IPS-20b (cell line): Measurements from ENCODE around the gene CLMN.

ENCODE experiments used
- H3K27ac ChIP-seq: one replicate; pipeline ENCODE4 v1.5.1; 2013; ENCODE audit warnings: low read length
- H3K27me3 ChIP-seq: 2 replicates; pipeline ENCODE4 v1.6.1; 2013; ENCODE audit warnings: mild to moderate bottlenecking, low read length, inconsistent platforms; ENCODE audit not compliant: insufficient read depth
- H3K36me3 ChIP-seq: 2 replicates; pipeline ENCODE4 v1.6.1; 2013; ENCODE audit warnings: low read depth, mild to moderate bottlenecking, inconsistent platforms, low read length, moderate library complexity; ENCODE audit not compliant: insufficient read depth
- H3K4me1 ChIP-seq: 2 replicates; pipeline ENCODE4 v1.6.1; 2013; ENCODE audit warnings: mild to moderate bottlenecking, control low read depth, inconsistent platforms, low read length, moderate library complexity; ENCODE audit not compliant: insufficient read depth
- H3K4me3 ChIP-seq: 2 replicates; pipeline ENCODE4 v1.5.1; 2013; ENCODE audit warnings: mild to moderate bottlenecking, low read length, inconsistent platforms
- H3K9ac ChIP-seq: 2 replicates; pipeline ENCODE4 v1.6.1; 2013; ENCODE audit warnings: low read depth, mild to moderate bottlenecking, inconsistent platforms, low read length, moderate library complexity
- H3K9me3 ChIP-seq: 2 replicates; pipeline ENCODE4 v1.6.1; 2013; ENCODE audit warnings: mild to moderate bottlenecking, low read depth, low read length, inconsistent platforms; ENCODE audit not compliant: insufficient read depth

CLMN gene

GRCh38 chr14:95354834-95355233, 35.1 kb upstream of the CLMN start:
- H3K27ac ChIP-seq = no peak overlapping the region
- no peaks in the 10 kb centered on the region for H3K4me1 ChIP-seq
- no peak overlapping the region for H3K4me3 ChIP-seq
- no peaks in the 10 kb centered on the region for H3K36me3 ChIP-seq
- no peaks in the 10 kb centered on the region for H3K9me3 ChIP-seq
- H3K27me3 ChIP-seq = no peaks in the 10 kb centered on the region
- H3K9ac ChIP-seq = no peak overlapping the region

GRCh38 chr14:95353664-95354063, 34.0 kb upstream of the CLMN start:
- no peak overlapping the region for H3K27ac ChIP-seq
- H3K36me3 ChIP-seq = no peaks in the 10 kb centered on the region
- no peaks in the 10 kb centered on the region for H3K27me3 ChIP-seq
- H3K4me1 ChIP-seq = no peaks in the 10 kb centered on the region
- no peaks in the 10 kb centered on the region for H3K9me3 ChIP-seq
- H3K4me3 ChIP-seq = no peak overlapping the region
- H3K9ac ChIP-seq = no peak overlapping the region

GRCh38 chr14:95353007-95353406, 33.3 kb upstream of the CLMN start:
- H3K36me3 ChIP-seq = no peaks in the 10 kb centered on the region
- H3K4me1 ChIP-seq = no peaks in the 10 kb centered on the region
- H3K9ac ChIP-seq = no peak overlapping the region
- no peaks in the 10 kb centered on the region for H3K9me3 ChIP-seq
- H3K4me3 ChIP-seq = no peak overlapping the region
- H3K27me3 ChIP-seq = no peaks in the 10 kb centered on the region
- no peak overlapping the region for H3K27ac ChIP-seq

GRCh38 chr14:95352481-95352880, 32.8 kb upstream of the CLMN start:
- no peaks in the 10 kb centered on the region for H3K9me3 ChIP-seq
- H3K9ac ChIP-seq = no peak overlapping the region
- H3K4me3 ChIP-seq = no peak overlapping the region
- H3K27ac ChIP-seq = no peak overlapping the region
- no peaks in the 10 kb centered on the region for H3K36me3 ChIP-seq
- H3K4me1 ChIP-seq = no peaks in the 10 kb centered on the region
- H3K27me3 ChIP-seq = no peaks in the 10 kb centered on the region

GRCh38 chr14:95349241-95349640, 29.5 kb upstream of the CLMN start:
- no peaks in the 10 kb centered on the region for H3K9me3 ChIP-seq
- H3K4me1 ChIP-seq = no peaks in the 10 kb centered on the region
- H3K4me3 ChIP-seq = no peak overlapping the region
- H3K36me3 ChIP-seq = no peaks in the 10 kb centered on the region
- no peak overlapping the region for H3K27ac ChIP-seq
- H3K27me3 ChIP-seq = no peaks in the 10 kb centered on the region
- no peak overlapping the region for H3K9ac ChIP-seq

- Histone ChIP-seq H3K4me3 (no peak overlapping the region), H3K4me1 (no peaks in the 10 kb centered on the region), H3K9ac (no peak overlapping the region), H3K27ac (no peak overlapping the region), H3K36me3 (no peaks in the 10 kb centered on the region), H3K9me3 (no peaks in the 10 kb centered on the region), H3K27me3 (no peaks in the 10 kb centered on the region)
These were observed 28.8 kb upstream of the CLMN start for GRCh38 chr14:95348395-95349080.

- no peak overlapping the region for H3K27ac ChIP-seq
These were observed 27.1 kb upstream of the CLMN start for GRCh38 chr14:95346820-95347219.

GRCh38 chr14:95346266-95346665, 26.6 kb upstream of the CLMN start:
- H3K4me3 ChIP-seq = no peak overlapping the region
- H3K27ac ChIP-seq = no peak overlapping the region

More at GRCh38 chr14:95346820-95347219, 27.1 kb upstream of the CLMN start:
- Histone ChIP-seq H3K4me1 (no peaks in the 10 kb centered on the region), H3K9me3 (no peaks in the 10 kb centered on the region), H3K27me3 (no peaks in the 10 kb centered on the region), H3K36me3 (no peaks in the 10 kb centered on the region), H3K4me3 (no peak overlapping the region), H3K9ac (no peak overlapping the region)

GRCh38 chr14:95345032-95345431, 25.3 kb upstream of the CLMN start:
- H3K27me3 ChIP-seq = no peaks in the 10 kb centered on the region
- no peaks in the 10 kb centered on the region for H3K36me3 ChIP-seq
- H3K4me1 ChIP-seq = no peaks in the 10 kb centered on the region
- no peak overlapping the region for H3K9ac ChIP-seq
- no peak overlapping the region for H3K4me3 ChIP-seq
- no peaks in the 10 kb centered on the region for H3K9me3 ChIP-seq
- no peak overlapping the region for H3K27ac ChIP-seq

More at GRCh38 chr14:95346266-95346665, 26.6 kb upstream of the CLMN start:
- no peak overlapping the region for H3K9ac ChIP-seq
- no peaks in the 10 kb centered on the region for H3K27me3 ChIP-seq
- no peaks in the 10 kb centered on the region for H3K36me3 ChIP-seq
- no peaks in the 10 kb centered on the region for H3K4me1 ChIP-seq
- no peaks in the 10 kb centered on the region for H3K9me3 ChIP-seq

- H3K36me3 ChIP-seq = no peaks in the 10 kb centered on the region
- no peaks in the 10 kb centered on the region for H3K4me1 ChIP-seq
These were observed 24.8 kb upstream of the CLMN start for GRCh38 chr14:95344536-95344935.

GRCh38 chr14:95341564-95341963, 21.9 kb upstream of the CLMN start:
- Histone ChIP-seq H3K4me1 (no peaks in the 10 kb centered on the region), H3K4me3 (no peak overlapping the region), H3K9ac (no peak overlapping the region), H3K9me3 (no peaks in the 10 kb centered on the region), H3K27ac (no peak overlapping the region), H3K27me3 (no peaks in the 10 kb centered on the region), H3K36me3 (no peaks in the 10 kb centered on the region)

More at GRCh38 chr14:95344536-95344935, 24.8 kb upstream of the CLMN start:
- Histone ChIP-seq H3K4me3 (no peak overlapping the region), H3K27ac (no peak overlapping the region), H3K27me3 (no peaks in the 10 kb centered on the region), H3K9me3 (no peaks in the 10 kb centered on the region), H3K9ac (no peak overlapping the region)

- no peak overlapping the region for H3K27ac ChIP-seq
- no peaks in the 10 kb centered on the region for H3K4me1 ChIP-seq
- H3K4me3 ChIP-seq = no peak overlapping the region
- no peaks in the 10 kb centered on the region for H3K27me3 ChIP-seq
- no peak overlapping the region for H3K9ac ChIP-seq
- H3K9me3 ChIP-seq = no peaks in the 10 kb centered on the region
- no peaks in the 10 kb centered on the region for H3K36me3 ChIP-seq
These were observed 21.4 kb upstream of the CLMN start for GRCh38 chr14:95341115-95341514.
